T1000 (cell line): ENCODE data around the gene UGT1A3.

Experiments used
- DNase-seq: peaks from one replicate; lab custom pipeline; 2025; ENCODE audit warnings: mixed read lengths; lab: John Stamatoyannopoulos, UW

The UGT1A3 gene

DNA sequence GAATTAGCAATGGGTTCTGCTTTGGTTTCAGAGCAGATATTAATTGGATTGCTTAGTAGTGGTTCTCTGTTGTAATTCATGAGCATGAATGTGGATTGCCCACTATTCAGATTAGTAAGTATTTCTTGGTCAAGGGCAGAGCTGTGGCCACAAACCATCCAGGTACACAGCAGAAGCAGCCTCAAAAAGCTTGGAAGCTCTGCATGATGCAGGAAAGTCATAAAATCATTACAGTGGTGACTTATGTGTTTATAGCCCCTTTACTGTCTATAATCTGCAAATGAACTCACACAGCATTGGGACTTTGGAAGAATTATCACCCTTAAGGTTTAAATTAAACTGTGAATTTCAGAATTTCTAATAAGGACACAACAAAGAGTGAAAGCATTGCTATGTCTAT is 29.3 kb downstream of the UGT1A3 start:
- no peak for DNase-seq

- DNase-seq = no peak
These were observed 30.0 kb downstream of the UGT1A3 start for GRCh38 chr2:233758849-233759248.

DNA sequence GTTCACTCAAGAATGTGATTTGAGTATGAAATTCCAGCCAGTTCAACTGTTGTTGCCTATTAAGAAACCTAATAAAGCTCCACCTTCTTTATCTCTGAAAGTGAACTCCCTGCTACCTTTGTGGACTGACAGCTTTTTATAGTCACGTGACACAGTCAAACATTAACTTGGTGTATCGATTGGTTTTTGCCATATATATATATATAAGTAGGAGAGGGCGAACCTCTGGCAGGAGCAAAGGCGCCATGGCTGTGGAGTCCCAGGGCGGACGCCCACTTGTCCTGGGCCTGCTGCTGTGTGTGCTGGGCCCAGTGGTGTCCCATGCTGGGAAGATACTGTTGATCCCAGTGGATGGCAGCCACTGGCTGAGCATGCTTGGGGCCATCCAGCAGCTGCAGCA is 31.2 kb downstream of the UGT1A3 start, which contains the start of gene UGT1A1:
TSS of gene UGT1A1 (plus strand) at position 228 of the 400 bp plus-strand sequence. CDS start at position 246, 18 bp downstream.
- DNase-seq = no peak

DNA sequence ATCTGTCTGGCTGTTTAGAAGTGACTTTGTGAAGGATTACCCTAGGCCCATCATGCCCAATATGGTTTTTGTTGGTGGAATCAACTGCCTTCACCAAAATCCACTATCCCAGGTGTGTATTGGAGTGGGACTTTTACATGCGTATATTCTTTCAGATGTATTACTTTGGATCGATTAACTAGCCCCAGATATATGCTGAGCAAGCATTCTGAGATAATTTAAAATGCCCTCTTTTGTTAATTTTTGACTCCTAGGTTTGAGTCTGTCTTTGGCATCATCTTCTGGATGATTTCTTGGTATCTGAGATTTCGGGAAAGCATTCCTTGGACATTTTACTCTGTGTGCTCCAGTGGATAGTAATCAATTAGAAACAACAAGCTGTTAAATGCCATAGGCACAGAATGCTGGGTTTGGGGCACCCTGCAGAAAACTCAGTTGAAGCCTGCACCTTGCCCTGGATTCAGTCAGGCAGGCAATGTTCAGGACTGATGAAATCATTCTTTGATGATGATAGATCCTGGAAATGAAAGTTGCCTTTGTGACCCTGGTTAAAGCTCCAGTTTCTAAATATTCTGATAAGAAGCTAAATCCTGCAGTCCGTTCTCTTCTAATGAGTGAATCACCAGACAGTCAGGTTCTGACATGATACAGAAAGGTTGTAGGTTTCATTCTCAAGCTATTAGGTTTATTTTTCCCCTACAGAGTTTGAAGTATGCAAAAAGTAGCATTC is 32.4 kb downstream of the UGT1A3 start:
- no peak for DNase-seq

DNA sequence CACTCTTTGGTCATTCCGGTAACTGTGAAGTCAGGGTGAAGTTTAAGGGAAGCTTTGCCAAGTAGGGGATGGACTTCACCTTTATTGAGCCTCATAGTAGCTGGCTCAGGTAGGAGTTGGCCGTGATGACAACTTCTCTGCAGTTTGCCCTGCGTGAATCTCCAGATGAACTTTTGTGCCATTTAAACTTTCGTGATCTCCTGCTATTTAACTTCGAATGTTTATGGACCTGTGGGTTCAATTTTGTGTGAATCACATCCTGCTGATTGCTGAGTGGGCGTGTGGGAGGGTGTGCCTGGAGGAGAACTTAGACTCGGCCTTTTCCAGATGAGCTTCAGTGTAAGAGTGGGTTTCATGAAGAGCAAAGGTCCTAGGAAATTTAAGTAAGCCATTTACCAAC is 35.4 kb downstream of the UGT1A3 start:
- no peak for DNase-seq

GRCh38 chr2:233764761-233765160 is 35.9 kb downstream of the UGT1A3 start:
- DNase-seq = no peak

GRCh38 chr2:233766416-233766815 is 37.6 kb downstream of the UGT1A3 start:
- DNase-seq = no peak

DNA sequence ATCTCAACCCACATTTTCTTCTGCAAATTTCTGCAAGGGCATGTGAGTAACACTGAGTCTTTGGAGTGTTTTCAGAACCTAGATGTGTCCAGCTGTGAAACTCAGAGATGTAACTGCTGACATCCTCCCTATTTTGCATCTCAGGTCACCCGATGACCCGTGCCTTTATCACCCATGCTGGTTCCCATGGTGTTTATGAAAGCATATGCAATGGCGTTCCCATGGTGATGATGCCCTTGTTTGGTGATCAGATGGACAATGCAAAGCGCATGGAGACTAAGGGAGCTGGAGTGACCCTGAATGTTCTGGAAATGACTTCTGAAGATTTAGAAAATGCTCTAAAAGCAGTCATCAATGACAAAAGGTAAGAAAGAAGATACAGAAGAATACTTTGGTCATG is 39.2 kb downstream of the UGT1A3 start:
- no peak for DNase-seq

DNA sequence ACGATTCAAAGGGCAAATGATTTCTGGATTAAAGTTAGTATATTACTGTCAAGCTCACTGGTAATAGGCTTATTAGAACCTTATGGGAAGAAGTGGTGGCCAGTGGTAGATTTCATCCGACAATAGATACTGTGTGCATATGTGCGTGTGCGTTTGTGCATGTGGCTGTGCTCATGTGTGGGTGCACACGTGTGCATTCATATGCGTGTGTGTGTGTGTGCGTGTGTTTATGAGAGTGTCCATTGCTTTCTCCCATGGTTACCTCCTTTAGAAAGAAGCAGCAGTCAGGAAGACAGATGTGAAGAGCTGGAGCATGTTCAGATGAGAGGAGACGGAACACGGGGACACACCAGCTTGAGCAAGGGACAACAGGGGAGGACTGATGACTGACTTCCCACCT is 40.4 kb downstream of the UGT1A3 start:
- no peak for DNase-seq

DNA sequence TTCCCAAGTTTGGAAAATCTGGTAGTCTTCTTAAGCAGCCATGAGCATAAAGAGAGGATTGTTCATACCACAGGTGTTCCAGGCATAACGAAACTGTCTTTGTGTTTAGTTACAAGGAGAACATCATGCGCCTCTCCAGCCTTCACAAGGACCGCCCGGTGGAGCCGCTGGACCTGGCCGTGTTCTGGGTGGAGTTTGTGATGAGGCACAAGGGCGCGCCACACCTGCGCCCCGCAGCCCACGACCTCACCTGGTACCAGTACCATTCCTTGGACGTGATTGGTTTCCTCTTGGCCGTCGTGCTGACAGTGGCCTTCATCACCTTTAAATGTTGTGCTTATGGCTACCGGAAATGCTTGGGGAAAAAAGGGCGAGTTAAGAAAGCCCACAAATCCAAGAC is 43.3 kb downstream of the UGT1A3 start:
- DNase-seq = no peak

DNA sequence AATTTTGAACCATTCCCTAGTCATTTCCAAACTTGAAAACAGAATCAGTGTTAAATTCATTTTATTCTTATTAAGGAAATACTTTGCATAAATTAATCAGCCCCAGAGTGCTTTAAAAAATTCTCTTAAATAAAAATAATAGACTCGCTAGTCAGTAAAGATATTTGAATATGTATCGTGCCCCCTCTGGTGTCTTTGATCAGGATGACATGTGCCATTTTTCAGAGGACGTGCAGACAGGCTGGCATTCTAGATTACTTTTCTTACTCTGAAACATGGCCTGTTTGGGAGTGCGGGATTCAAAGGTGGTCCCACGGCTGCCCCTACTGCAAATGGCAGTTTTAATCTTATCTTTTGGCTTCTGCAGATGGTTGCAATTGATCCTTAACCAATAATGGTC is 43.7 kb downstream of the UGT1A3 start:
- no peak for DNase-seq

DNA sequence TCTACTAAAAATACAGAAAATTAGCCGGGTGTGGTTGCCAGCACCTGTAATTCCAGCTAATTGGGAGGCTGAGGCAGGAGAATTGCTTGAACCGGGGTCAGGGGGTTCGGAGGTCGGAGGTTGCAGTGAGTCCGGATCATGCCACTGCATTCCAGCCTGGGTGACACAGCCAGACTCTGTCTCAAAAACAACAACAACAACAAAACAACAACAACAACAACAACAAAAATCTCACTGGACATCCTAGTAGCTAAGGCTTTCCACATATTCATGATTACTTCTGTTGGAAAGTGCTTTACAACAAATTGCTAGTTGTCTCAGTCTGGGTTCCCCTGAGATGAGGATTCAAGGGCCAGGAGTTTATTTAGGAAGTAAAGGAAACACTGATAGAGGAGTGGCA is 45.0 kb downstream of the UGT1A3 start:
- no peak for DNase-seq

DNA sequence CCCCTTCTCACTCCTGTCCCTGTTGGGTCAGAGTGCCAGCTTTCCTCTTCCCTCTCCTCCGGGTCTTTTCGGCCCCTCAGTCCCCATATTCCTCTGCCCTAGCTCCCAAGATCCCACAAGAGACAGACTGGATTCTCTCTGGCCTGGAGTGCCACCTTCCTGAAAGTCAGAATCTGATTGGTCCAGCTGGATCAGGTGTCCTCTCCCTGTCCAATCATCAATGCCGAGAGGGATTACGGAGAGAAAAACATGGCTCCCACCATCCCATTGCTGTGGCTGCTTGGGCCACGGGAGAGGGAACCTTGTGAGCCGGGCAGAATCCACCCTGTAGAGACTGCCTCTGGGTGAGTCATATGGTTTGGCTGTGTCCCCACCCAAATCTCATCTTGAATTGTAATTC is 46.6 kb downstream of the UGT1A3 start:
- no peak for DNase-seq

DNA sequence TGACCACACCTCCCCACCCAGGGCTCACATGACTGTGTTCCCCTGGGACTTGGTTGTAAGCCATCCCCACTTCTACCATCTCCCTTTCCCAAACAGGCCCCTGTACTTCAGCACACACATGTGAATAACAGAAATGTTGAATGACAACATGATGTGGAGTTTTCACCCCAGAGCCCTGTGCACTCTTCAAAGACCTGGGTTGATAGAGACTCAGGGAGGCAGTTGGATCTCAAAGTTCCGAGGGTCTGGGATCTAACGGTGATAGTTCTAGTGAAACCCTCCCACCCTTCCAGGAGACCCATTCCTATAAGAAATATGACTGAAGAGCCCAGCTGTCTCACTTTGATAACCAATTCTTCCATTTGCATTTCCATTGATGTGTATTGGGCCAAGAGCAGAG is 49.2 kb downstream of the UGT1A3 start, which contains the start of gene MROH2A:
TSS of gene MROH2A (plus strand) at position 301 of the 400 bp plus-strand sequence. CDS start 1,029 bp downstream, outside the sequence.
- no peak for DNase-seq

GRCh38 chr2:233779722-233780121 is 50.9 kb downstream of the UGT1A3 start:
- no peak for DNase-seq

DNA sequence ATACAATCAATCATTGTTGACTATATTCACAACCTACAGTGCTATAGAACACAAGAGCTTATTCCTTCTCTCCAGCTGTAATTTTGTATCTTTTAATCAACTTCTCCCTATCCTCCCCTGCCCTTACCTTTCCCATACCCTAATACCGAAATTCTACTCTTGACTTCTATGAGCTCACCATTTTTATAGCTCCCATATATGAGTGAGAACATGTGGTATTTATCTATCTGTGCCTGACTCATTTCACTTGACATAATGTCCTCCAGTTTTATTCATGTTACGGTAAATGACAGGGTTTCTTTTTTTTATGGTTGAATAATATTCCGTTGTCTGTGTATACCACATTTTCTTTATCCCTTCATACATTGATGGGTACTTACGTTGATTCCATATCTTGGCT is 51.9 kb downstream of the UGT1A3 start:
- no peak for DNase-seq

DNA sequence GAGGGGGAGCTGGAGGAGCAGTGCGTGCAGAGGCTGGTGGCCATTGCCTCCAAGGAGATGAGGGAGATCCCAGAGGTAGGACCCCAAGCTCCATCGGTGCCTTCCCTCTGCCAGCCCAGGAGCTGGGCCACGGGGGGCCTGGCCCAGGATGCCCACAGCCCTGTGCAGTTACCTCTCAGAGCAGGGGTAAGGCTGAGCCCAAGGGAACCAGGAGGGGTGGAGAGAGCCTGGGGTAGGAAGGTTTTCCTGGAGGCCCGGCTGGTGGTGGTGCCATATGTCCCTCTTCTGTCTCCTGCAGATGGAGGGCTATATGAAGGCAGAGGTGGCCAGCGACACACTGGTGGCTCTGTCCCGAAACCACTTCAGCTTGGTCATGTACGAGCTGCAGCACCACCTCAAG is 60.7 kb downstream of the UGT1A3 start:
- no peak for DNase-seq

DNA sequence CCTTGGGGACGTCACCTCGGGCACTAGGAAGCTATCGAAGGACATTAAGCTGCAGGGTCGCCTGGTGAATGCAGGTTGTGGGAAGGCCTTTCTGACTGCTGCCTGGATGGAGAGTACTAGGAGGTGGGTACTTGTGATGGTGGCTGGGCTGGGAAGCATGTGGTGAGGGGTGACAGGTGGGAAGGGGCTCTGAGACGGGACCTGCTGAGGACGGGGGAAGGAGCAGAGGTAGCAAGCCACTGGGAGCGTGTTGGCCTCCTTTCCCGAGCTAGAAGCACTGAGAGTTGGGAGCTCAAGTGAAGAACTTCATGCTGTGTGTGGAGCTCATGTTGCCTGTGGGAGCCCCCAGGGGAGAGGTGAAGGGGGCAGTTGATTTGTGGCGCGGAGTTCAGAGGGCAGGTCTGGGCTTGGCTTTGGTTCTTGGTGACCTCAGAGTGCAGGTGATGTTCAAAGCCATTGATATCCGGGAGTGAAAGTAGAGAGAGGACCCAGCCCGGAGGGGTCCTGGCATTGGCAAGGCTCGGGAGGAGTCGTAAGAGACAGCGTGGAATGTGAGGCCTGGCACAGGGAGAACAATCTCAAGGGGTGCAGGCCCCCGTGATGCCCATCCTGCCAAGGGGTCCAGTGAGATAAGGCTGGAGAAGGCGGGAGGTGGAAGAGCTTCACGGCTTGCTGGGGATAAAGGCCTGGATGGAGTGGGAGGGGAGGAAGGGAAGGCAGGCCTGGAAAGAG is 62.5 kb downstream of the UGT1A3 start:
- DNase-seq = no peak

DNA sequence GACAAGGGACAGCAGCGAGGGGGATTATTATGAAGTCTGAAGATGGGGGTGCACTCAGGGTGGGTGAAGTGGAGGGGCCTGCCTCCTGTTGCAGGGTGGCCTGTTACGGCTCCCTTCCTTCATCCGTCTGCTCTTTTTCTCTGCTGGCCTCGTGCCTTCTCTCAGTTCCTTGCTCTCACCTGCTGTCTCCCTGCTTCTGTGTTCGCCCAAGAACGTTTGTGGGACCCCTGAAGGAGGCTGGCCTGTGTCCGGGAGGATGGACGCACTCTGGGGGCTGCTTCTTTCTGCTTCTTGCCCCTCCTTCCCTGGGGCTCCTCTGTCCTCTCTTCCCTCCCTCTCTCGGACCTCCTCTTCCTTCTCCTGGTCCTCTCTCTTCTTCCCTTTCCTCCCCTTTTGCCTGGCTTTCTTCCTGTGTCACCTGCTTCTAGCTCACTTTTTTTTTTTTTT is 63.1 kb downstream of the UGT1A3 start:
- DNase-seq = no peak

- DNase-seq = no peak
These were observed 63.9 kb downstream of the UGT1A3 start for GRCh38 chr2:233792720-233793119.

- no peak for DNase-seq
These were observed 64.8 kb downstream of the UGT1A3 start for GRCh38 chr2:233793465-233794127.

DNA sequence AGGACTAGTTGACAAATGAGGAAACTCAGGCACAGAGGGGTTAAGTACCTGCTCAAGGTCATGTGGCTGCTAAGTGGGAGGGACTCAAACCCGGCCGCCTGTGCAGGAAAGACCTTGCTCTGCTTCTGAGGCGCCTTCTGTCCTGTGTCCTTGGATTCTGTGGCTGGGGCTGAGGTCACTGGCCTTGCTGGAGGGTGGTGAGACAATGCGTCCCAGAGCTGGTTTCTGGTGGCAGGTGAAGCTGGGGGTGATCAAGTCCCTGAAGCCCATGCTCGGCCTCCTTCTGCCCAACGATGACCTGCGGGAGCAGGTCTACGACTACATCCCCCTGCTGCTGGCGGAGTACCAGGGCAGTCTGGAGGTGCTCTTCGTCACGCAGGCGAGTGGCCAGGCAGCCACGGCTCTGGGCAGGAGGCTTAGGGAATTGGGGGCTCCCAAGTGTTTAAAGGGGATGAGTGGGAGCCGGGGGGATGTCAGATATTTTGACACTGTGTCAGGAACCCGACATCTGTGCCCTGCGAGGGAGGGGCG is 65.4 kb downstream of the UGT1A3 start:
- DNase-seq = no peak
